Gastroesophageal sphincter (tissue), 3 donors: Measurements from ENCODE around the gene RPS6KB2.

Experiments
- POLR2A ChIP-seq, 2 donors: fragments of 450-650 bp; IDR thresholded peaks; one replicate each; pipeline ENCODE4 v1.6.1; 2017; ENCODE audit warnings: antibody characterized with exemption in 2 of 2, mild to moderate bottlenecking in 2 of 2, moderate library complexity in 1 of 2
- TF ChIP-seq, protein P1 (sequence below), 4 experiments: fragments of 200-600 bp in 2 of 4; fragments of 450-650 bp in 2 of 4; sonication (generic) in 1 of 4; IDR thresholded peaks; one replicate each; pipeline ENCODE4 v1.5.1; 2017 to 2019; ENCODE audit warnings: antibody characterized with exemption in 4 of 4, mild to moderate bottlenecking in 2 of 4, moderate library complexity in 2 of 4

DNA sequence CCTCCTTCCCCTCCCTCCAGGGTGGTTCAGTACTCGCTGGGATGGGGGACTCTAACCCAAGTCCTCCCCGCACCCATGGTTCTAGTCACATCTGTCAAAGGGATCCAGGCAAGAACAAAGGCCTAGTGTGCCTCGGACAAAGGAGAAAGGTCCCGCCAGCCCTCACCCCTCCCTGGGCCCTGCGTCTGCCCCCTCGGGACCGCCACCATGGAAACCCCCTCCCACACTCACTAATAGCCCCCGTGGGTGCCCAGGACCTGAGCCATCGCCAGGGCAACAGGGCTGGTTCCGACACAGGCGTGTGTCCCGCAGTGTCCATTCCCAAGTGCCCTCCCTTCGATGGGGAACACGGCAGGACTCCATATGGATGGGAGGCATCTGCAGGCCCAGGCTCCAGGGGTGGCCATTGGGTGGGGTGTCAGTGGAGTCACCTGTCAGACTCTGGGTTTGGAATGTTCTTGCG, 17.9 kb upstream of the RPS6KB2 start:
- TF ChIP-seq, protein P1, sequence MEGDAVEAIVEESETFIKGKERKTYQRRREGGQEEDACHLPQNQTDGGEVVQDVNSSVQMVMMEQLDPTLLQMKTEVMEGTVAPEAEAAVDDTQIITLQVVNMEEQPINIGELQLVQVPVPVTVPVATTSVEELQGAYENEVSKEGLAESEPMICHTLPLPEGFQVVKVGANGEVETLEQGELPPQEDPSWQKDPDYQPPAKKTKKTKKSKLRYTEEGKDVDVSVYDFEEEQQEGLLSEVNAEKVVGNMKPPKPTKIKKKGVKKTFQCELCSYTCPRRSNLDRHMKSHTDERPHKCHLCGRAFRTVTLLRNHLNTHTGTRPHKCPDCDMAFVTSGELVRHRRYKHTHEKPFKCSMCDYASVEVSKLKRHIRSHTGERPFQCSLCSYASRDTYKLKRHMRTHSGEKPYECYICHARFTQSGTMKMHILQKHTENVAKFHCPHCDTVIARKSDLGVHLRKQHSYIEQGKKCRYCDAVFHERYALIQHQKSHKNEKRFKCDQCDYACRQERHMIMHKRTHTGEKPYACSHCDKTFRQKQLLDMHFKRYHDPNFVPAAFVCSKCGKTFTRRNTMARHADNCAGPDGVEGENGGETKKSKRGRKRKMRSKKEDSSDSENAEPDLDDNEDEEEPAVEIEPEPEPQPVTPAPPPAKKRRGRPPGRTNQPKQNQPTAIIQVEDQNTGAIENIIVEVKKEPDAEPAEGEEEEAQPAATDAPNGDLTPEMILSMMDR (IDR thresholded peaks at IDR 0.05) = no peak
- TF ChIP-seq POLR2A (IDR thresholded peaks at IDR 0.05) = no peak
